HG02885 (cell line): ENCODE data around the gene MED13L.
A peak's percentile ranks its signal among the peaks of the same experiment; 100 is the strongest.

Experiments used
- ATAC-seq: cut with Tn5 transposase; IDR thresholded peaks from one replicate; pipeline ENCODE4 v1.9.1; 2021; ENCODE audit warnings: mild to moderate bottlenecking; ENCODE audit not compliant: unreplicated experiment, poor library complexity

The MED13L gene

DNA sequence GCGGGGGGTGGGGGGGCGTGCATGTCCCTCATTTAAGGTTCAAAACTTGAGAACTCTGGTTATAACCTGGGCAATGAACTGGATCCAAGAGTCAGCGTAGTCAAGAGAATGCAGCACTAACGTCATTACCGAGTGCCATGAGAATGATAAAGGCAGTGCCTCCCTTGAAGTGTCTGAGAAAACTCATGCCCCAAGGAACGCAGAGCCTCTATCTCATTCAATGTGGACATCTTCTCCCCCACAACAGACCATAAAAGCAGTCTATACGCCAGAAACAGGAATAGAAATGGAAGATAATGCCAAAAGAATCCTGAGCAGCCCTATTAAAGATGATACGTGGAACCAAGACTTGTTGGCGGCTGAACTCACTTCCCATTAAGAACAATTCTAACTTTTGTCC is 208.6 kb downstream of the MED13L start:
- ATAC-seq: no peak

DNA sequence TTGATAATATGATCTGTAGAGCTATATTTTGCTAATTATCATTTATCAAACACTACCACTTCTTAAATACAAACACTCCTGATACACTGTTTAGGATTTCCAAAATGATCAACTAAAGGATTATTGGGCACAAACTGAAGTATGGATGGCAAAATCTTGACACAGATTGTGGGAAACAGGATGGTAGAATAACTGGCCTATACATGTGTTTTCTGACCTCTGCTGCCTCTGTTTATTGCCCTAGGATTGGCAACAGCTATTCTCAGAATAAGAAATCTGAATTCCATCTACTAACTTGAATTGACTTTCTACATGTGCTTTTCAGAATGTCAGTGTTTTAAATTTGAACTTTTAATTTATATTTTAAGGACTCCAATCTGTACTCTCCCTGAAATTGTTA is 209.1 kb downstream of the MED13L start:
- no peak for ATAC-seq

DNA sequence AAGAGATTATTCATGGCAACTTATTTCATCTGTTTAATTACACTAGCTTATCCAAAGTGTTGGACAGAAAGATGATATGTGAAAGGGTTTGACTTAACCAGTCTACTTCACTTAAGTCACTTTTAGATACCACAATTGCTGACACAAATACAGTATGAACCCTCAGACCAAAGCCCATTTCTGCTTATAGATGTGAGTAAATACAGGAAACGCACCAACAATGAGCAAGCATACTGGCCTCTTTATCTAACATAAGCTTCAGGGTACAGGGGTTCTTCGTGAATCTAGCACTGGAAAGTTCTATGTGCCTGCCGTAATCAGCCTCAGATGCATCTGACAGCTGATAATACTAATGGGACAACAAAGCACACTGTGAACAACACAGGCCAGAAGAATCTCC is 209.6 kb downstream of the MED13L start:
- ATAC-seq: no peak

DNA sequence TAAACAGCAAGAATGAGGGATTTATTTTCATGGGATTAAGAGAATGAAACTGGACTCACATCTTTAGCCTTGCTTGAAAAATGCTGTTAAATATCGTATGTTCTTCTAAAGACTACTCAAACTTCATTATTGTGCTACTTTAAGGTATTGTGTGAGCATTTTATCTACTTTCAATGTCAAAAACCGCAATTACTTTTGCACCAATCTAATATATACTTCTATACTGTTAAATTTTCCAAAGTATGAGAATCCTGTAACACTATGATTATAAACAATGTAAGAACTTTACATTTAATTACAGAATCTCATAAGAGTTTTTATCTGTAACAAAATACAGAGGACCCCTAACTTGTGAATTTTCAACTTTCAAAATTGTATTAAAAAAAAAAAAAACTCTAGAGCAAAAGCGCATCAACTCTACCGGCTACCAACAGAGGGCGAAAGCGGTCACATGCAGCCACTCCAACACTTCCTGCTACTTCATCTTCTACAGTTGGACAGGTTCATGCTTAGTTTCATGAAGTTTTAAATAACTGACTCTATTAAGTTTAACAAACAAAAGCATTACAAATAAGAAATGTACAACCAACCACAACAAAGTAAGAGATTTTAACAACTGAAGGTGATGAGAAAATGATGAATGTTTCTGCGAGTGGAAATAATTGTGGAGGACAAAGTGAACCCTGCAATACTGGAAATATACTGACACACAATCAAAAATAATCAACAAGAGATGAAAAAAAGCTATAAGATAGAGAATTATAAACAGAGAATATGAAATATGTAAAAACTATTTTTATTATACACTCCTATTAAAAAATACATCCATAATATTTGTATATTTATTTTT is 210.9 kb downstream of the MED13L start:
- ATAC-seq: no peak

DNA sequence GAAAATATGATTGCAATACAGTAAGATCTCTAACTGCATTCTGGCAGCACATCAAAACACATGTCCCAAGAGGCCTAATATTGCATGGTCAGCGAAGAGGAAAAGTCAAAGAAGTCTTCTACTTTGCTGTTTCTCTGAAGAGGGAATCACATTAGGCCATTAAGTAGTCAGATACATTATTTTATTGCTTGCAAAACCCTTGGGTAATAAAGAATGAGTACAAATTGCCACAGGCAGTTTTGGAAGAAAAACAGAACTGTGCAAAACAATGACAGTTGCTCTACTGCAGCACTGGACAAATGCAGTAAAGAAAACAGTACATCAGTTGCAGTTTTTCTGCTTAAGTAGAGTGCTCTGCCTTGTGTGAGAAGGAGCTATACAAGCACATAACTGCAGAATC is 211.9 kb downstream of the MED13L start:
- ATAC-seq: no peak

DNA sequence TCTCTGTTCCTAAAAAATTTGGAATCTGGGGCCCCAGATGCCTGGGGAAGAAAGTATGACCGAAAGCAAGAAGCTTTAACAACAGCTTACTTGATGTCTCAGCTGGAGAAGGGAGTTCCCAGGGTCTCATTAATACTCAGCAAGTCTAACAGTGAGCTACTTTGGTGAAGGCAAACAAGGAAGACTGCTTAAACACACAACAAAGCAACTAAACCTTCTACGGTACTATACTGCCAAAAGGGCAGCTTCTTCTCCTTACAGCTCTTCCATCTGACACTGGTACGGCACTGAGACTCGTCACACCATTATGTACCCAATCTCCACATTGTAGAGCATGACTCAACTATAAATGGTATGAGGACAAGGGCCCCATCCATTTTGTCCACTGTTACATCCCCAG is 213.0 kb downstream of the MED13L start:
- ATAC-seq: no peak

DNA sequence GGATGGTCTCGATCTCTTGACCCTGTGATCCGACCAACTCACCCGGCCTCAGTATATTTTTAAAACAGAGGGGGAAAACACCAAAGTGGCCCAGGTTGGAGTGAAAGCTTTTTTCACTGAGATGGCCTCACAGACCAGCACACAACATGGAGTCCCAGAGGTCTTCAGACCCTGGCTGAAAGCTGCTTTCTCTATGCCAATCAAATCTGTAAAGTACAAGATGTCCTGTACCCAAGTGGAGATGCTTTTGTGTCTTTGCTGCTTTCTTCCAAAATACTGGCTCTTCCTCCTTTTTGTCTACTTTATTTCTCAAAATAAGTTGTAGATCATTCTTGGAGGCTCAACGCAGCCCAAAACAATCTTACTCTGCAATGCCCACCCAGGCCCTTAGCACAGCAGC is 214.8 kb downstream of the MED13L start:
- ATAC-seq: no peak

DNA sequence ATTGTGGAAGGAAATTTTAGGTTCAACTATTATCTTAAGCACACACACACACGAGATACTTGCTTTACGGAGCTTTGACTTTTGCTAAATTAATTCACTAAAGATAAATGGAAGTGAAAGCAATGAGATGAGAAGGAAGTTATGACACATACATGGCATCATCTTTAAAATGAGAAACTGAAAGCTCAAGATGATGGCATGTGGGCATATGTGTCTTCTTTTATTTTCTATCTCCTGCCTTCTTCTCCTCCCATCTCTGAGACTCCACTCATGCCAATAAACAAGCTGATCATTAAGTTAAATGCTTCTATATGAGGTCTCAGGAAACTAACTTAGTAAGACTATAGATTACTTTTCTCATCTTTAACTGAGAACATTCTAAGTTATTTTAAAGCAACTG is 216.7 kb downstream of the MED13L start:
- ATAC-seq: peak; percentile 71

DNA sequence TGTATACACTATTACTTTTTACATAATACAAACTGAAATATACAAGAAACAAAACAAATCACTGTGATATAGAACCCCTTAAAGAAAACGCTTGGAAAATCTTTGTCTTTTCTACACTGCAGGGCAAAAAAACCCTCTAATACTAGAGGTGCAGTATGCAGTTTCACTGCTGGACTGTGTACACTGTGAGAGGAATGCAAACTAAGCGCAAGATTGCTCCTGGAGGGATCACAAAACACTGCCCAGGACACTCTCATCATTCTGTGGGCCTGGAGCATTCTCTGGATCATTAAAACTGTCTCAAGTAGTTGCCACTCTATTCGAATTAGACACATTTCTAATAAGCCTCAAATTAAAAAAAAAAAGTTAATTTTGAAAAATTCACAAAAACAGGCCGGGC is 217.6 kb downstream of the MED13L start:
- no peak for ATAC-seq

DNA sequence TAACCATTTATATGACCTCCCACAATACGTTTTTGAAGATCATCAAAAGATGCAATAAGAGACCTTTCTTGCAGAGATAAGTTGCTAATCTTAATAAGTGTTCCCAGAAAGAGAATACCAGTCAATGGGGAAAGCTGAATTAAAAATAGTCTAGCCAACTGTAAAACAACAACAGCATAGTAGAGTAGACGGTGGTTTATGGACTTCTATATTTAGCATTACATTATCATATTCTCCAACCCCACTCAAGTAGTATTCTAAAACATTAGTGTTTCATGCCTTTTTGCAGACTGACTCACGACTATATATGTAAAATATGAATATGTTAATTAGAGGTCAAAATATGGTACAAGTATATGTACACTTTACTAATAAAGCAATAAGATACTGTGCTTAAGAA is 218.9 kb downstream of the MED13L start:
- ATAC-seq: no peak

DNA sequence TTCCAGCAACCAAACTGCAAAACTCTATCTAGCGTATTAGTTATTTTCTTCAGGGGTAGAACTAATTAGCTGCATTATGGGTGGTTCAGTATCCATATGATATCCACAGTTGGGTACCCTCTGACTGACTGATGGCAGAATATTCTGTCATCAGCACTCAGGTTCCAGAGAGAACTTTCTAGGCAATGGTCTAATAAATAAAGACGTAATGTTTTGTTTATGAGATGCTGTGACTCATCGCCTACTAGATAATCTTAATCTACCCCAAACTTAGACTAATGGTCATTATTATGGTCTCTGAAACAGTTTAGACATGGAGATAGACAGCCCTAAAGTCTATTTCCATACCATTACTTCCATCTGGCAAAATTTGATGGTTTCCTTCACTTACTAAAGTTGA is 220.1 kb downstream of the MED13L start:
- no peak for ATAC-seq

DNA sequence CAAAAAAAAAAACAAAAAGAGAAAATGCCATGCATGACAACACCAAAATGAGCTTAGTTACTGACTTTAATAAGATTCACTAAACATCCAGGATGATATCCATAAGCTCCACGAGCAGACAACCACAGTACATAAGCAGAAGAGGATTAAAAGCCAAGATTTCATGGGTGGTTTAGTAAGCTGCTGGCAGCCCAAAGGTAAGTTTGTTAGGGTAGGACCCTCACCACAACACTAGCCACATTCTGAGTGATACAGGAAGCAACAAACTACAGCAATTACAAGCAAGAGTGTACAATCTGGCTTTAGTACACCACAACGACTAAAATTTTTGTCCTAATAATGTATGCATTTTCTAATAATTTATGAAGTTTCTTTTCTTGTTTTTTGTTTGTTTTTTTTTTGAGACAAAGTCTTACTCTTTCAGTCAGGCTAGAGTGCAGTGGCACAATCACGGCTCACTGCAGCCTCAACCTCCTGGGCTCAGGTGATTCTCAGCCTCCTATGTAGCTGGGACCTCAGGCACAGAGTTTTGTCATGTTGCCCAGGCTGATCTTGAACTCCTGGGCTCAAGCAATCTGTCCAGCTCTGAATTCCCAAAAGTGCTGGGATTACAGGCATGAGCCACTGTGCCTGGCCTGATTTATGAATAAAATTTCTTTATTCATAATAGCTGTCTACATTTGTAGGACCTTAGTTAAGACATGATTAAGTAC is 221.4 kb downstream of the MED13L start:
- no peak for ATAC-seq

DNA sequence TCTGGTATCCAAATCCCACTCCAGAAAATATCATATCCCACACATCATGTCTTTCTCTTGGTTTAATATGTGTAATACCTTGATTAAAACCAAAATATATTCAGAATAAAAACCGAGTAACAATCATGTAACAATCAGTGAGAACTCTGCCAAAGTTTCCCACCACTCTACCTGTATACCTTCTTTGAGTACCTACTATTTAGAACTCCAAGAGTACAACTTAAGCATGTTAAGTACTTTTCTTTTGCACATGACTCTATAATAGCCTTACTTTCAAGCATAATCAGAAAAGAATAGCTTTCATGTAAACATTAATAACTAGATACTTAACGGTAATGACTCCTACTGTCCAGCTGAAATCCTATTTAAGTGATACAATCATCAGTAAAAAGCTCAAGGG is 223.2 kb downstream of the MED13L start:
- ATAC-seq: no peak

DNA sequence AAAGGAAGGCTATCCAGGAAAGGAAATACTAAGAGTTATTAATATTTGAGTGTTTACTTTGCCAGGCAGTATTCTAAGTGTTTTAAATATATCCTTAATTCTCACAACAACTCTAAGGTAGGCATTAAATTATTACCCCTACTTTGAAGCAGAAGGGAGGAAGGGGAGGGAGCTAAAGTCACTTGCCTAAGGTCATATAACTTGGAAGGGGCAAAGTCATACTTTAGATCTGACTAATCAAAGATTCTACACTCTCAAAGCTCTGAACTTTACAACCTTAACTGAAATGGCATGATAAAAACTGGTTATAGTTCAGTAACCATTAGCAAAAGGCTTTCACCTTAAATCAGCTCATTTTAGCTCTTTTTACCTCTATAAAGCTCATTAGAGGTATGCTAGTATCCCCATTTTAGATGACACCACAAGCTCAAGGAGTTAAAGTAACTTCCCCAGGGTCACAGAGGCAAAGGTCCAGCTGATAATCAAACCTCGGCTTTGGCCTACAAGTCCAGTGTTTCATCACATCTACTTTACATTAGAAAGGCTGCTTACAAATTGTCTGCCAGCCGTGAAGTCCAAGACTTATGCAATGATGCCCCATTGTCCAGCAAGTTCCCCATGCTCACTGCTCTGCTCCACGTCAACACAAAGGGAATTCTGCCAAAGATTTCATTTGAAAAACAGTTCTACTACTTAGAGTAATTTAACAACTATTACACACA is 223.9 kb downstream of the MED13L start:
- no peak for ATAC-seq

DNA sequence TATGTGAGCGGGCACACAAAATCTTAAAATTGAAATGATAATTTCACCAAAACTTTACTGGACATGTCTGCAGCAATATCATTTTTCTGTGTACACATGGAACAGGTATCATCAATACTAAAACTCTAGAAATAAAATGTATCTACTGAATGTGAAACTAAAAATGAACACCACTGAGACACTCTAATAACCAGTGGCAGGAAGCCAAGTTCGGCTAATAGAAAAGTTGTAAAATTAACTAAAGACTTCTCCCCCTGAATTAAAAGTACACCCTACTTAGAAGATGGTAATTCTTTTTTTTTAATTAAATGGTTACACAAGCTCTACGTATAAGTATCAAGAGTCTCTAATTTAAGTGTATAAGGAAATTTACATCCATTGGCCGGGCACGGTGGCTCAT is 227.2 kb downstream of the MED13L start:
- ATAC-seq: no peak

DNA sequence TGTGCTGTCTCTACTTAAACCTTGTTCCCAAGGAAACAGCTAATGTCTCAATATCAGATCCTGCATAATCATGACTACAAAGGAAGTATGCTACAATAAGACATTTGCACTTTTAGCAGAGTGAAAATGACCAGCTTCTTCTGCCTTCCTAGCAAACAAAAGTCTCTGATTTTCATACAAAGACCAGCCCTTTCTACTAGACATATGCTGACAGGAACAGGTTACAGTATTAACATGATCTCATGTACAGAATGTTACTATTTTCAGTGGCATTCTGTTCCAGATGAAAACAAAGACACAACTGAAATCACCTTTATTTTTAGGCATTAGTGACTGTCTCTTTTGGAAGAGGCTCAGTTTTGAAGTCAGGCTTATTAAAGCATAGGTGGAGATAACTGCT is 228.6 kb downstream of the MED13L start:
- no peak for ATAC-seq

DNA sequence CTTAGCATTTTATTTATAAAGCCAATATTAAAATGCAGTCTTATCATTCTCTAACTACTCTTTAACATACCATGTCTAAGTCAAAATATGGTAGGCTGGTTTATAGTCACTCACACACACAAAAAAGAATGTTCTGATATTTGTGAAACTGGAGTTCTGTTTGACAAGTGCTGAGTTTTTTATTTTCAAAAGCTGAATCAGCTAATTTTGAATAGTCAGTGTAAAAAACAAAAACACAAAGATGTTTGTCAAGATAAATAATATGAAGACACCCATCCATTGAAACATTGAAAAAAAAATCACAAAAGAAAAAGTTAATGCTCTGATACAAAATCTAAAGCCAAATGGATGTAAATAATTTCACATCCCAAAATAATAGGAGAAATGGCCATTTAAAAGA is 231.5 kb downstream of the MED13L start:
- no peak for ATAC-seq

DNA sequence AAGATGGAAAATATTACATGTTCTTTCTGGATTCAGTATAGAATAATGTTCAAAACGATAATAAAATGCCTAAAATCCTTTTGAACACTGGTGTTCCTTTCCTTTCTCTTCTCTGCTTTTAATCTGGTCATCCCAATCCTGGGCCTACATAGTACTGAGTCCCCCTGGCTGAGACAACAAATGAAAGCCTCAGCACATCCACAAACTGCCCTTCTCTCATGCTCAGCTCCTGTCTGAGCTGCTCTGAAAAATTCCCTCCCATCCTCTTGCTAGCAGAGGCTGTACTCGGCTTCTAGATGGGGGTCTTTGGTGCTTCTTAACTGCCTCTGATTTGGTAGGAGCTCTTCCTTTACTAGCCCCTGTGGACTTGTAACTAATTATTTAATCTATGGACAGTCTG is 232.3 kb downstream of the MED13L start:
- no peak for ATAC-seq

DNA sequence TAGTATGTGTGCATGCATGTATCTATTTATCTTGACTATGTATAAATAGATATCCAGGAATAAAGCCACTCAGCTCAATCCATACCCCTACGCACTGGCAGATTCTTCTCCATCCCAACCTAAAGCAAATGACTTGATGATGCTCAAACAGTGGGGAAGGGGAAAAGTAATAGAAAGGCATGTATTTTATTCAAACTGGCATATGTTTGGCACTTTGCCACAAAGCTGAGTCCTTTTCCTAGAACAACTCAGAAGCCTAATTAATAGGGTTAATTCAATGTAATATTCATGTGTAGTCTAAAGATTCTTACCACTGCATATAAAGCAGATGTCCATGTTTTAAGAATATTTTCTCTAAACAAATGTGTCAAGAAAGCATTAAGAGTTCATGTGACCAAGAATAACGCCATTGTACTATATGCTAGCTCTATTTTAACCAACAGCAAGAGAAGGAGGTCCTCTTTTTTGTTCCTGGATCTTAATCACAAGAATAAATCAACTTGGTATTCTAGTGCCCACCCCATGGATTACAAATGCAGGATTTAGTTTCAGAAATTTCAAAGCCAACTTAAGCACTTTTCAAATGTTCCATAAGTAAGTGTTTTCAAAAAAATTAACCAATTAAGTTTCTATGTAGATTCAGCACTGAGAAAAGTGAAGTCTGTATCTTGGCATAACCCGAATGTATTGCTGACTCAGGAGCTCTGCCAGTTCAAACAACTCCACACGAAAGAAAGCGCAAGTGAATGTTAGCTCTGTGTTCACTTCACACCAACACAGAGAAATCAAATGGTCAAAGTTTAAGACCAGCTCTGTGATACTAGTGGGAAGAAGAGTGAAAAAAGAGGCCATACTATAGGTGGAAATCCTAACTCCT is 233.6 kb downstream of the MED13L start:
- ATAC-seq: no peak

DNA sequence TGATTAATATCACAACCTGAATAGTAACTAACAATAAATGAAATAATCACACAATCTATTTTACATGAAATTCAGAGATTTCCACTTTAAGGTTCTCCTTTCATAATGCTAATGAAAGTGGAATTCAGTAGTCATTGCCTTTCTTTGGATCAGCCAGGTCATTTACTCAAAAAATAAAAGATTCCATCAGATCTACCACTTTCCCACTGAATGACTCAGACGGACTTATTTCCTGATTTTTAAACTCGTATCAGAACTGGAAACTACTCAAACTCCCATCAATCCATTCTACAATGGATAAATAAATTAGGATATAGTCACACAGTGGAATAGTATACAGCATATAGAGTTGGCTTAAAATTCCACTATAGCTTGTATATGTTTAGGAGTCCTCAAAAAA is 237.1 kb downstream of the MED13L start:
- ATAC-seq: no peak
